Keratinocyte (primary cell): ENCODE results near the gene SPOCD1. TPM values are rescaled to one million over a fixed set of nuclear protein-coding genes. Genes with fewer than 3 reads are reported as not detected.

Experiments used
- DNase-seq: peaks from one replicate; pipeline ENCODE4 v3.0.0-alpha.2; 2011; ENCODE audit warnings: low read depth, missing footprints, low spot score
- FAIRE-seq: peaks from 2 replicates; lab custom pipeline; 2011; peaks lifted over from hg19 to GRCh38; lab: Jason Lieb, UNC
- H2AFZ ChIP-seq: 2 replicates; pipeline ENCODE4 v1.6.0; 2012; ENCODE audit warnings: low read length, control low read depth, inconsistent platforms; ENCODE audit not compliant: control insufficient read depth
- H3K27ac ChIP-seq: 2 replicates; pipeline ENCODE4 v1.5.1; 2011; ENCODE audit warnings: low read length; ENCODE audit not compliant: control insufficient read depth, insufficient read depth
- H3K27me3 ChIP-seq: 3 replicates; pipeline ENCODE4 v1.6.0; 2011; ENCODE audit warnings: low read length; ENCODE audit not compliant: control insufficient read depth, insufficient read depth; ENCODE audit errors: extremely low read depth
- H3K36me3 ChIP-seq, 2 experiments: 2 replicates in 1 of 2; 3 replicates in 1 of 2; pipeline ENCODE4 v1.5.1; 2011; ENCODE audit warnings: low read length in 2 of 2, mild to moderate bottlenecking in 1 of 2; ENCODE audit not compliant: control insufficient read depth in 2 of 2, insufficient read depth in 2 of 2; ENCODE audit errors: extremely low read depth in 1 of 2
- H3K4me1 ChIP-seq: 3 replicates; pipeline ENCODE4 v1.5.1; 2011; ENCODE audit warnings: low read length; ENCODE audit not compliant: control insufficient read depth, insufficient read depth; ENCODE audit errors: extremely low read depth
- H3K4me2 ChIP-seq: 3 replicates; pipeline ENCODE4 v1.6.0; 2011; ENCODE audit warnings: low read depth, low read length; ENCODE audit not compliant: control insufficient read depth, insufficient read depth; ENCODE audit errors: extremely low read depth
- H3K4me3 ChIP-seq, 3 experiments: fragments of 200-600 bp in 1 of 3; sonication (generic) in 1 of 3; 2 replicates in 2 of 3; 3 replicates in 1 of 3; pipeline ENCODE4 v1.5.1; 2011 to 2016; ENCODE audit warnings: low read length in 3 of 3, mild to moderate bottlenecking in 3 of 3, control low read depth in 2 of 3, inconsistent platforms in 1 of 3, low read depth in 1 of 3, mixed read lengths in 1 of 3, mixed run types in 1 of 3, moderate library complexity in 1 of 3; ENCODE audit not compliant: control insufficient read depth in 2 of 3, insufficient read depth in 2 of 3; ENCODE audit errors: extremely low read depth in 1 of 3
- H3K79me2 ChIP-seq: 2 replicates; pipeline ENCODE4 v1.6.0; 2012; ENCODE audit warnings: low read length; ENCODE audit not compliant: control insufficient read depth, insufficient read depth
- H3K9ac ChIP-seq: 3 replicates; pipeline ENCODE4 v1.6.0; 2011; ENCODE audit warnings: low read length; ENCODE audit not compliant: control insufficient read depth, insufficient read depth; ENCODE audit errors: extremely low read depth
- H3K9me1 ChIP-seq: 3 replicates; pipeline ENCODE4 v1.6.0; 2011; ENCODE audit warnings: low read length; ENCODE audit not compliant: control insufficient read depth, insufficient read depth; ENCODE audit errors: extremely low read depth
- H3K9me3 ChIP-seq: 2 replicates; pipeline ENCODE4 v1.5.1; 2012; ENCODE audit warnings: low read depth, low read length; ENCODE audit not compliant: control insufficient read depth
- H4K20me1 ChIP-seq: 3 replicates; pipeline ENCODE4 v1.6.0; 2011; ENCODE audit warnings: low read length; ENCODE audit not compliant: control insufficient read depth, insufficient read depth; ENCODE audit errors: extremely low read depth
- EZH2 ChIP-seq: IDR thresholded peaks from one replicate; pipeline ENCODE4 v1.6.1; 2012; ENCODE audit warnings: inconsistent platforms, mild to moderate bottlenecking, low read length, moderate library complexity
- dilution Hi-C: fragments of 300-500 bp; cut with MboI; formaldehyde crosslinking; loops from one replicate; pipeline ENCODE4 v1.7.0; 2020; ENCODE audit warnings: low sequenced_read_pairs; ENCODE audit not compliant: extremely low pct_ligation_motif_present
- polyA plus RNA-seq, 5 experiments: library from polyadenylated mRNA; depleted of rRNA in 3 of 5; stranded (reverse) in 3 of 5; stranded (forward) in 1 of 5; unstranded in 1 of 5; fragments of >200 nt; gene quantifications; 1 replicate in 1 of 5; 2 replicates in 3 of 5; 3 replicates in 1 of 5; pipeline versions ENCODE4 v1.2.1 to v1.2.3, GENCODE V29; 2011 to 2012; ENCODE audit warnings: missing spikeins in 2 of 5, low read depth in 1 of 5, low replicate concordance in 1 of 5
- TF ChIP-seq, protein P1 (sequence below), 3 experiments: IDR thresholded peaks in 1 of 3; conservative IDR thresholded peaks in 1 of 3; optimal IDR thresholded peaks in 1 of 3; 2 replicates in 2 of 3; 3 replicates in 1 of 3; pipeline versions ENCODE3 to v1.5.1; 2011; ENCODE audit warnings: low read length in 3 of 3, mild to moderate bottlenecking in 3 of 3, moderate library complexity in 2 of 3, control low read depth in 1 of 3, inconsistent platforms in 1 of 3; ENCODE audit not compliant: insufficient read depth in 2 of 3; ENCODE audit errors: extremely low read depth in 1 of 3

The SPOCD1 gene
- polyA plus RNA-seq, 1 donor (not counting 4 experiments of a cell fraction or from before 2014, with no cell fraction given) = 4.7 TPM

DNA sequence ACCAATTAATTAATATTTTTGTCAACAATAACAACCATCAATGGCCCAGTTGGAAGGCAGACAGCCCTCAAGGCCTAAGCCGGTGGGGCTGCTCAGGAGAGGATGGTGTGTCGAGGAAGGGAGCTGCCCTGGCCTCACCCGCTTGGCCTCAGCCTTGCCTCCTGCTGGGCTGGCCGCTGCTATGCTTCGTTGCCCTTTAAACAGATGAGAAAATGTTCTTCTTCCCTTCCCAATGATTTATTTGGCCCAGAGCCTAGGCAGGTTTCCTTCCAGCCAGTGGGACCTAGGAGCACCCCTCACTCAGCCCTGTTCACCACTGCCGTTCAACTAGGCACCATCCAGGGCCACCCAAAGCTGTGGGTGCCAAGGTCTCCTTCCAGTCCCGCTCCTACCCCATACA, 48.6 kb downstream of the SPOCD1 start:
- Histone ChIP-seq H3K9me1 (no peaks in the 10 kb centered on the region), H4K20me1 (no peaks in the 10 kb centered on the region), H3K27me3 (peaks cover 29% of the 10 kb centered on the region), H2AFZ (no peak overlapping the region), H3K36me3 (no peaks in the 10 kb centered on the region), H3K79me2 (no peaks in the 10 kb centered on the region), H3K27ac (no peak overlapping the region), H3K4me2 (no peak overlapping the region), H3K4me1 (peaks cover 13% of the 10 kb centered on the region), H3K9me3 (no peaks in the 10 kb centered on the region), H3K9ac (no peak overlapping the region), H3K4me3 (no peak overlapping the region)
- dilution Hi-C loops = no loop called here
- TF ChIP-seq, protein P1, sequence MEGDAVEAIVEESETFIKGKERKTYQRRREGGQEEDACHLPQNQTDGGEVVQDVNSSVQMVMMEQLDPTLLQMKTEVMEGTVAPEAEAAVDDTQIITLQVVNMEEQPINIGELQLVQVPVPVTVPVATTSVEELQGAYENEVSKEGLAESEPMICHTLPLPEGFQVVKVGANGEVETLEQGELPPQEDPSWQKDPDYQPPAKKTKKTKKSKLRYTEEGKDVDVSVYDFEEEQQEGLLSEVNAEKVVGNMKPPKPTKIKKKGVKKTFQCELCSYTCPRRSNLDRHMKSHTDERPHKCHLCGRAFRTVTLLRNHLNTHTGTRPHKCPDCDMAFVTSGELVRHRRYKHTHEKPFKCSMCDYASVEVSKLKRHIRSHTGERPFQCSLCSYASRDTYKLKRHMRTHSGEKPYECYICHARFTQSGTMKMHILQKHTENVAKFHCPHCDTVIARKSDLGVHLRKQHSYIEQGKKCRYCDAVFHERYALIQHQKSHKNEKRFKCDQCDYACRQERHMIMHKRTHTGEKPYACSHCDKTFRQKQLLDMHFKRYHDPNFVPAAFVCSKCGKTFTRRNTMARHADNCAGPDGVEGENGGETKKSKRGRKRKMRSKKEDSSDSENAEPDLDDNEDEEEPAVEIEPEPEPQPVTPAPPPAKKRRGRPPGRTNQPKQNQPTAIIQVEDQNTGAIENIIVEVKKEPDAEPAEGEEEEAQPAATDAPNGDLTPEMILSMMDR (optimal IDR thresholded peaks at IDR 0.05 in 1 of 3, IDR thresholded peaks at IDR 0.05 in 1 of 3, conservative IDR thresholded peaks at IDR 0.05 in 1 of 3; ENCODE audit: extremely low read depth in 1 of 3, insufficient read depth in 2 of 3, low read length in 3 of 3) = no peak
- no peak for TF ChIP-seq EZH2
- FAIRE-seq (no peak), DNase-seq (no peak)

DNA sequence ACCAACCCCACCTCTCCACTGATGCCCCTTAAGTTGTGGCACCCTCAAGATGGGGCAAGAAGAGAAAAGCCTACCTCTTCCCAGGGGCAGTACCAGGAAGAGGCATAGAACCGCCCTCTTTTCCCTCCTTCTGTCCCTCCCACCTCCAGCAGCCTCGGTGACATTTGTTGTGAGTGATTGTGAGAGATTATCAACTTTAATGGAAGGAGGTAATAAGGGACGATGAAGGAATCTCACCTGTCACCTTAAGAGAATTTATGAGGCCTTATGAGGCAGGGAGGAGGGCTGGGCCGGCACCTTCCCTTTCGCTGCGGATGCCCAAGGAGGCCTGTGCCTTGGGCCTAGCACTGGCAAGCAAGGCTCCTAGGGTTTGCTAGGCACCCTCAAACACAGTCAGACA, 50.3 kb downstream of the SPOCD1 start:
- H3K4me2 ChIP-seq = no peak overlapping the region
- H3K4me3 ChIP-seq = no peak overlapping the region
- no peak overlapping the region for H3K9ac ChIP-seq
- H4K20me1 ChIP-seq = no peaks in the 10 kb centered on the region
- dilution Hi-C loops = no loop called here
- peaks cover 21% of the 10 kb centered on the region for H3K27me3 ChIP-seq
- no peaks in the 10 kb centered on the region for H3K9me1 ChIP-seq
- no peaks in the 10 kb centered on the region for H3K9me3 ChIP-seq
- TF ChIP-seq EZH2 = no peak
- TF ChIP-seq, protein P1 (optimal IDR thresholded peaks at IDR 0.05 in 1 of 3, IDR thresholded peaks at IDR 0.05 in 1 of 3, conservative IDR thresholded peaks at IDR 0.05 in 1 of 3; ENCODE audit: extremely low read depth in 1 of 3, insufficient read depth in 2 of 3, low read length in 3 of 3) = no peak
- peaks cover 23% of the 10 kb centered on the region for H3K4me1 ChIP-seq
- H3K36me3 ChIP-seq = no peaks in the 10 kb centered on the region
- DNase-seq (no peak), FAIRE-seq (no peak)
- no peak overlapping the region for H2AFZ ChIP-seq
- H3K79me2 ChIP-seq = no peaks in the 10 kb centered on the region
- no peak overlapping the region for H3K27ac ChIP-seq
